CD14-positive monocyte (primary cell): ENCODE results near the gene CAPN1. TPM values are rescaled to one million over a fixed set of nuclear protein-coding genes. Genes with fewer than 3 reads are reported as not detected.

ENCODE experiments used
- DNase-seq, 3 donors: peaks; one replicate each; pipeline ENCODE4 v3.0.0-alpha.2; 2011 to 2022
- H2AFZ ChIP-seq: 2 replicates; pipeline ENCODE4 v1.6.0; 2012; ENCODE audit warnings: mild to moderate bottlenecking, low read depth, low read length, inconsistent platforms; ENCODE audit not compliant: insufficient read depth, poor library complexity, severe bottlenecking
- H3K27ac ChIP-seq, 2 donors: 1 replicate in 1 of 2; 2 replicates in 1 of 2; pipeline ENCODE4 v1.5.1; 2012 to 2013; ENCODE audit warnings: low read length in 2 of 2, control low read depth in 1 of 2, inconsistent platforms in 1 of 2, low read depth in 1 of 2, mild to moderate bottlenecking in 1 of 2
- H3K27me3 ChIP-seq, 2 donors: one replicate each; pipeline versions ENCODE4 v1.6.0 to v1.6.1; 2011 to 2013; ENCODE audit warnings: low read length in 2 of 2; ENCODE audit not compliant: control insufficient read depth in 2 of 2, insufficient read depth in 2 of 2
- H3K36me3 ChIP-seq, 2 donors: replicated peaks in 1 of 2; 1 replicate in 1 of 2; 2 replicates in 1 of 2; pipeline versions ENCODE4 v1.5.1 to v1.6.1; 2012 to 2013; ENCODE audit warnings: low read length in 2 of 2, control low read depth in 1 of 2, inconsistent platforms in 1 of 2, mild to moderate bottlenecking in 1 of 2; ENCODE audit not compliant: insufficient read depth in 2 of 2, control insufficient read depth in 1 of 2
- H3K4me1 ChIP-seq, 2 donors: 1 replicate in 1 of 2; 2 replicates in 1 of 2; pipeline versions ENCODE4 v1.5.1 to v1.6.1; 2012 to 2013; ENCODE audit warnings: low read length in 2 of 2, control low read depth in 1 of 2, inconsistent platforms in 1 of 2, mild to moderate bottlenecking in 1 of 2, moderate library complexity in 1 of 2; ENCODE audit not compliant: insufficient read depth in 2 of 2, control insufficient read depth in 1 of 2
- H3K4me2 ChIP-seq: replicated peaks from 2 replicates; pipeline ENCODE3; 2012; ENCODE audit warnings: low read length, moderate library complexity, mild to moderate bottlenecking; ENCODE audit not compliant: poor library complexity, severe bottlenecking; ENCODE audit errors: extremely low read depth
- H3K4me3 ChIP-seq, 3 experiments: fragments of 200-600 bp in 1 of 3; sonication (generic) in 1 of 3; replicated peaks in 1 of 3; 1 replicate in 2 of 3; 2 replicates in 1 of 3; pipeline ENCODE4 v1.5.1; 2011 to 2013; ENCODE audit warnings: low read length in 3 of 3, mild to moderate bottlenecking in 3 of 3, control low read depth in 2 of 3, low read depth in 2 of 3, inconsistent platforms in 1 of 3, moderate library complexity in 1 of 3
- H3K79me2 ChIP-seq: 2 replicates; pipeline ENCODE4 v1.6.0; 2012; ENCODE audit warnings: mild to moderate bottlenecking, control low read depth, inconsistent platforms, low read length, moderate library complexity; ENCODE audit not compliant: insufficient read depth
- H3K9ac ChIP-seq: 2 replicates; pipeline ENCODE4 v1.6.0; 2017; ENCODE audit warnings: low read length, mild to moderate bottlenecking; ENCODE audit not compliant: insufficient read depth, poor library complexity, severe bottlenecking
- H3K9me3 ChIP-seq, 2 donors: replicated peaks in 1 of 2; 1 replicate in 1 of 2; 2 replicates in 1 of 2; pipeline versions ENCODE4 v1.5.1 to v1.6.1; 2012 to 2013; ENCODE audit warnings: low read length in 2 of 2, control low read depth in 1 of 2; ENCODE audit not compliant: control insufficient read depth in 1 of 2, insufficient read depth in 1 of 2
- H4K20me1 ChIP-seq: 2 replicates; pipeline ENCODE4 v1.6.0; 2012; ENCODE audit warnings: mild to moderate bottlenecking, low read length, control low read depth, moderate library complexity; ENCODE audit not compliant: insufficient read depth
- H3K27ac Mint-ChIP-seq, 7 donors: one replicate each; pipeline ENCODE4 v1.8.0; 2020; ENCODE audit warnings: mild to moderate bottlenecking in 7 of 7, mixed read lengths in 7 of 7, moderate library complexity in 6 of 7, inconsistent platforms in 2 of 7
- H3K27me3 Mint-ChIP-seq, 3 donors: one replicate each; pipeline ENCODE4 v1.8.0; 2021 to 2022; ENCODE audit warnings: low read depth in 3 of 3, mild to moderate bottlenecking in 3 of 3, mixed read lengths in 3 of 3, moderate library complexity in 3 of 3, inconsistent platforms in 1 of 3
- H3K36me3 Mint-ChIP-seq, 2 donors: one replicate each; pipeline ENCODE4 v1.8.0; 2020; ENCODE audit warnings: mixed read lengths in 2 of 2, inconsistent platforms in 1 of 2, mild to moderate bottlenecking in 1 of 2
- H3K4me1 Mint-ChIP-seq: one replicate; pipeline ENCODE4 v1.8.0; 2020; ENCODE audit warnings: mild to moderate bottlenecking, mixed read lengths
- H3K4me3 Mint-ChIP-seq, 2 donors: one replicate each; pipeline ENCODE4 v1.8.0; 2020; ENCODE audit warnings: mild to moderate bottlenecking in 2 of 2, mixed read lengths in 2 of 2, moderate library complexity in 1 of 2
- H3K9me3 Mint-ChIP-seq, 7 donors: one replicate each; pipeline ENCODE4 v1.8.0; 2020 to 2022; ENCODE audit warnings: mixed read lengths in 7 of 7, mild to moderate bottlenecking in 6 of 7, moderate library complexity in 6 of 7, inconsistent platforms in 2 of 7
- WGBS: methylation state at CpG from one replicate; pipeline ENCODE4 v1.1.5; 2013; ENCODE audit warnings: missing lambda C conversion rate; ENCODE audit not compliant: insufficient coverage; 5-methylcytosine and 5-hydroxymethylcytosine counted together
- intact Hi-C, 2 donors: fragments of 100-400 bp; cut with micrococcal nuclease; formaldehyde crosslinking; loops; one replicate each; pipeline versions ENCODE4 v1.15.0 to v1.15.1; 2023
- polyA plus RNA-seq, 3 donors: library from polyadenylated mRNA; depleted of rRNA in 1 of 3; unstranded in 2 of 3; stranded (reverse) in 1 of 3; fragments of 300-500 nt in 2 of 3; fragments of >200 nt in 1 of 3; fragmentation: Illumina TruSeq in 2 of 3; gene quantifications; 1 replicate in 2 of 3; 2 replicates in 1 of 3; pipeline ENCODE4 v1.2.3, GENCODE V29; 2012 to 2021
- TF ChIP-seq, protein P1 (sequence below): fragments of 200-600 bp; IDR thresholded peaks from one replicate; pipeline ENCODE4 v1.8.0; 2022; ENCODE audit warnings: antibody characterized with exemption, mild to moderate bottlenecking

Gene CAPN1
- polyA plus RNA-seq, 3 donors, result 128 to 140 (median 129) TPM

- no peaks in the 10 kb centered on the region for H3K79me2 ChIP-seq
- no peaks in the 10 kb centered on the region for H3K9me3 ChIP-seq
- peaks cover 25 to 30% of the 10 kb centered on the region in 2 donors for H3K36me3 ChIP-seq
- H3K27me3 ChIP-seq, result no peaks in the 10 kb centered on the region
- Mint-ChIP-seq H3K27ac (no peak overlapping the region), H3K4me1 (peaks cover 32% of the 10 kb centered on the region), H3K9me3 (peaks cover 0 to 3% (median 0%) of the 10 kb centered on the region in 7 donors), H3K4me3 (no peak overlapping the region), H3K27me3 (peaks cover 0 to 6% (median under 1%) of the 10 kb centered on the region in 3 donors), H3K36me3 (peaks cover 25 to 28% of the 10 kb centered on the region in 2 donors)
- intact Hi-C loops, result no loop called here
- WGBS, result 44% methylated on average over 9 of the region's 16 CpGs
- H3K27ac ChIP-seq, result no peak overlapping the region
- peak overlapping the region; percentile 51 for H3K4me2 ChIP-seq
- H3K9ac ChIP-seq, result peak overlapping the region; percentile 22
- peaks cover 12 to 20% of the 10 kb centered on the region in 2 donors for H3K4me1 ChIP-seq
- H3K4me3 ChIP-seq, result no peak overlapping the region
- H2AFZ ChIP-seq, result peak overlapping the region; percentile 37
- peaks cover 6% of the 10 kb centered on the region for H4K20me1 ChIP-seq
- DNase-seq, result no peak
- TF ChIP-seq, protein P1, sequence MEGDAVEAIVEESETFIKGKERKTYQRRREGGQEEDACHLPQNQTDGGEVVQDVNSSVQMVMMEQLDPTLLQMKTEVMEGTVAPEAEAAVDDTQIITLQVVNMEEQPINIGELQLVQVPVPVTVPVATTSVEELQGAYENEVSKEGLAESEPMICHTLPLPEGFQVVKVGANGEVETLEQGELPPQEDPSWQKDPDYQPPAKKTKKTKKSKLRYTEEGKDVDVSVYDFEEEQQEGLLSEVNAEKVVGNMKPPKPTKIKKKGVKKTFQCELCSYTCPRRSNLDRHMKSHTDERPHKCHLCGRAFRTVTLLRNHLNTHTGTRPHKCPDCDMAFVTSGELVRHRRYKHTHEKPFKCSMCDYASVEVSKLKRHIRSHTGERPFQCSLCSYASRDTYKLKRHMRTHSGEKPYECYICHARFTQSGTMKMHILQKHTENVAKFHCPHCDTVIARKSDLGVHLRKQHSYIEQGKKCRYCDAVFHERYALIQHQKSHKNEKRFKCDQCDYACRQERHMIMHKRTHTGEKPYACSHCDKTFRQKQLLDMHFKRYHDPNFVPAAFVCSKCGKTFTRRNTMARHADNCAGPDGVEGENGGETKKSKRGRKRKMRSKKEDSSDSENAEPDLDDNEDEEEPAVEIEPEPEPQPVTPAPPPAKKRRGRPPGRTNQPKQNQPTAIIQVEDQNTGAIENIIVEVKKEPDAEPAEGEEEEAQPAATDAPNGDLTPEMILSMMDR, result no peak
These were observed 32.6 kb downstream of the CAPN1 start for GRCh38 chr11:65214212-65214845.

DNA sequence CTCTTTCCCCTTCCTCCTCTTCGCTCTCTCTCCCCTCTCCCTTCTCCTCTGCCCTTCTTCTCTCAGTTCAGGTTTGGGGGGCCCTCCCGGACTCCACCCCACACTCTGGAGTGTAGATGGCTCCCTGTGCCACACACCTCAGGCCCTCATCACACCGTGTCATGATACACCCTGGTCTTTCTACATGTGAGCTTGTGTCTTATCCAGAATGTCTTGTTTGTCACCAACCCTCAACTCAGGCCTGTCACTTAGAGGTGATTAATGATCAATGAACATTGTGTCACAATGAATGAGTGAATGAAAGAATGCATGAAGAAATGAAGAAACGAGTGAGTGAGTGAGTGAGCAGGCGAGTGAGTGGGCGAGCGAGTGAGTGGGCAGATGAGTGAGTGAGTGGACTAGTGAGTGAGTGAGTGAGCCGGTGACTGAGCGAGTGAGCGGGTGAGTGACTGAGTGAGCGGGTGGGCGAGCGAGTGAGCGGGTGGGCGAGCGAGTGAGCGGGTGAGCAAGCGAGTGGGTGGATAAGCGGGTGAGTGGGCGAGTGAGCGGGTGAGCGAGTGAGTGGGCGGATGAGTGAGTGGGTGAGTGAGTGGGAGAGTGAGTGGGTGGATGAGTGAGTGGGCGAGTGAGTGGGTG lies 33.8 kb downstream of the CAPN1 start:
- H3K4me1 ChIP-seq, result peaks cover 18 to 27% of the 10 kb centered on the region in 2 donors
- Mint-ChIP-seq H3K27me3 (peaks cover 0 to 6% (median 5%) of the 10 kb centered on the region in 3 donors), H3K36me3 (peaks cover 13 to 16% of the 10 kb centered on the region in 2 donors), H3K9me3 (peaks cover 0 to 3% (median 0%) of the 10 kb centered on the region in 7 donors), H3K4me3 (no peak overlapping the region), H3K4me1 (peaks cover 40% of the 10 kb centered on the region), H3K27ac (peak overlapping the region in 1 of 7 donors; percentile 49)
- intact Hi-C loops, result no loop called here
- H3K9me3 ChIP-seq, result no peaks in the 10 kb centered on the region
- peak in 1 of 3 donors; percentile 5 for DNase-seq
- H3K9ac ChIP-seq, result no peak overlapping the region
- H2AFZ ChIP-seq, result no peak overlapping the region
- no peak overlapping the region for H3K4me2 ChIP-seq
- no peaks in the 10 kb centered on the region for H4K20me1 ChIP-seq
- no peak overlapping the region for H3K4me3 ChIP-seq
- H3K79me2 ChIP-seq, result no peaks in the 10 kb centered on the region
- WGBS, result 94% methylated on average over 22 of the region's 24 CpGs
- H3K27ac ChIP-seq, result no peak overlapping the region
- no peaks in the 10 kb centered on the region for H3K27me3 ChIP-seq
- peaks cover 12 to 18% of the 10 kb centered on the region in 2 donors for H3K36me3 ChIP-seq
- TF ChIP-seq, protein P1, result no peak
